Hematopoietic multipotent progenitor cell treated with erythropoietin and hydrocortisone succinate and interleukin-3 and kit ligand, for 4 days (in vitro differentiated cells): ENCODE measurements around the gene SV2A.
"Not testable (repeated sequence)": the region's sequence is repeated elsewhere in the genome, so short reads cannot be mapped to it uniquely, and the experiment has no call there.

ENCODE experiments used
- DNase-seq: peaks from one replicate; pipeline ENCODE4 v3.0.0-alpha.2; 2015

Gene SV2A

GRCh38 chr1:149886121-149886395 is 31.6 kb downstream of the SV2A start:
- not testable (repeated sequence) for DNase-seq

DNA sequence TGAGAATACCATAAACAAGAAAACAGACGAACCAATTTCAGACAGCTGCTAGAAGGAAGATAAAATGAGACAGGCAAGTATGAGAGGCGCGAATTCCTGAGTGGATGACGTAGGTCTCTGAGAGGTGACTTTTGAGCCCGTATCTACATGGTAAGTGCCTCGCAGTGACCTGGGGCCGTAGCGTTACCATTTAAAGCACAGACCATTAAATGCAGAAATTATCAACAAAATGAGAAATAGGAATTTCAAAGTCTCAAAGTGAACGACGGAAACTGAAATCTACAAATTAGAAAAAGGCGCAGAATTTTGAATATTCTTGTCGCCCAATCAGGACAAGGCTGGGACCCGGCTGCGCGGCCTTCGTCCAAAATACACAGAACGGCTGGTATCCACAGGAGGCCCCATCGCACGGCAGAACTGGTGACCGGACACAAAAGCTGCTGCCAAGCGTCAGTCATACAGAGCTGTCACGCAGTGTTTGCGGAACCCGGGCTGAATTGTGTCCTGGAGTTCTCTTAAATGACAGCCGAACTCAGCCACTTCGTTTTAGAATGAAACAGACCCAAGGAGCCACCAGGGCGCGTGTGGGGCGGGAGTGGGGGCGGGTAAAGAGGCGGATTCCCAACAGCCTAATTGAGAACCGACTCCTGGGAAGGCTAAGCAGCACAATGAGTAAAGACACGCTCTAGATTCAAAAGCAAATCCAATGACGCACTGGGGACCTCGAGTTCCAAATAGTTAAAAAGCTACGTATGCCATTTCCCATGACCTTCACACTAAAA is 32.1 kb downstream of the SV2A start:
- peak; percentile 96 for DNase-seq

- DNase-seq = peak; percentile 93
Observed at GRCh38 chr1:149884433-149885338, 33.0 kb downstream of the SV2A start.

- DNase-seq = no peak
Observed at GRCh38 chr1:149883598-149884247, 33.9 kb downstream of the SV2A start.

DNA sequence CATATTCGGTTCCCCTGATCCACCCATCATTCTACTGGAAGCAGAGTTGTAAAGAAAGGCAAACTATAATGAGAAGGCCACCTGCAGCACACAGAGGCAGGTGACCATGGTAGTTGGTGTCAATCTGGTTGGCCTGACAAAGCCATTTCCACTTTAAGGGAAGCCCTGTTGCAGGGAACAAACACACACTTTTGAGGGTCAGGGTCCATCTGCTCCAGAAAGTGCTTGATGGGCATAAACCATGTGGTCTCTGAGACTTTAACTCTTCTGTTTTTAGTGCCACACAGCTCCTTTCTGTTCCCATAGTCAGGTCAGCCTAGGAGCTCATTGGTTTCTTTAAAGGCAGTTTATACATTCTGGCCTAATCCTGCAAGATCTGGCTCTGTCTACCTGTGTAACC is 35.8 kb downstream of the SV2A start:
- no peak for DNase-seq

- DNase-seq = peak; percentile 18
Observed at GRCh38 chr1:149879556-149879955, 38.1 kb downstream of the SV2A start.

- DNase-seq = no peak
Observed at GRCh38 chr1:149877211-149877946, 40.3 kb downstream of the SV2A start.

DNA sequence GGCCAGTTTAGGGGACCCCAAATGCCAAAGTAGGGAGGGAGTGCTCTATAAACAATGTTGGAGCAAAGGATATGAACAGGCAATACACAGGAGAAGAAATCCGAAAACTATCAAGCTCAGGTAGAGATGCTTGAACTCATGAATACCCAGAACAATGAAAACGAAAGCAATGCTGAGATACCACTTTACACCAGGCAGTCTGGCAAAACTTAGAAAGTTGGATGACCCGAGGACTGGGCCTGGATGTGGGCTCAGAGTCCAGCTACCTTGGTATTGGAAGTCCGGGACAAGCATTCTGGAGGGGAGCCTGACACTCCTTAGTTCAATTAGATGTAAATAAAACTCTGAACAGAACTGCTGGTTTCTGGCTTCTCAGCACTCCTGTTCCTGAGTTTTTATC is 44.6 kb downstream of the SV2A start:
- DNase-seq = not testable (repeated sequence)

DNA sequence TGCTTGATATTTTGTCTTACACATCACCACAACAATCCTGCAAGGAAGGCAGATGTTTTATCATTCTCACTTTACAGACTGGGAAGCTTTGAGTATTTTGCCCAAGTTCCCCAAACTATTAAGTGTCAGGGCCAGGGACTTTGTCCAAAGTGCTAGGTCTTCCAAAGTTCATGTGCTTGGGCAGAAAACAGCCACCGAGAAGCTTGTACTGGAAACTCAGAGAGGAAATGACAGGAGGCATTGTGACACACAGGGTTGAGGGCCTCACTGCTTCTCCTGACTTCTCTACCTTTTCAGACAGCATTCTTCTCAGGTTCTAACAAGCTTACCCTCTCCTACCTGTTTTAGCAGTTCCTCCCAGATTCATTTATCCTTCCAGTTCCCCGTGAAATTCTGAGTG is 50.8 kb downstream of the SV2A start:
- DNase-seq = not testable (repeated sequence)

DNA sequence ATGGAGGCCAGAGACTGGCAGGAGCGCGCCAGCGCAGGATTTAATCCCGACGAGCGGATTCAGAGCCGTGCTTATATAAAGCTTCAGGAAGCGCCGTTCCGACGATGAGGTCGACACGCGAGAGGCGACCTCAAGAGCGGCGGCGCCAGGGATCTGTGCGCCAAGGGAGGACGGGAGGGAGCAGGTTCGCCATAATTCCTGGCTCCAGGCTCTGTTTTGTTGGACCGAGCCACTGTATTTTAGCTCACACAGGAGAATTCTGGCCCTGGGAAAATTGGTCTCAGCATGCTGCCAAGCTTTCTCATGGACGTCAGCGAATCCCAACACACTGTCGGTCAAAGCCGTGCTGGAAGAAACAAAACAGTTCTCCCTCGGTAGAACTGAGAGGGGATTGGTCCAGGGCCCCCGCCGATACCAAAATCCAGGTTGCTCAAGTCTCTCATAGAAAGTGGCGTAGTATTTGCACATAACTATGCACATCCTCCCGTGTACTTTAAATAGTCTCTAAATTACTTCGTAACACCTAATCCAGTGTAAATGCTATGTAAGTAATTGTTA is 56.1 kb downstream of the SV2A start:
- not testable (repeated sequence) for DNase-seq

DNA sequence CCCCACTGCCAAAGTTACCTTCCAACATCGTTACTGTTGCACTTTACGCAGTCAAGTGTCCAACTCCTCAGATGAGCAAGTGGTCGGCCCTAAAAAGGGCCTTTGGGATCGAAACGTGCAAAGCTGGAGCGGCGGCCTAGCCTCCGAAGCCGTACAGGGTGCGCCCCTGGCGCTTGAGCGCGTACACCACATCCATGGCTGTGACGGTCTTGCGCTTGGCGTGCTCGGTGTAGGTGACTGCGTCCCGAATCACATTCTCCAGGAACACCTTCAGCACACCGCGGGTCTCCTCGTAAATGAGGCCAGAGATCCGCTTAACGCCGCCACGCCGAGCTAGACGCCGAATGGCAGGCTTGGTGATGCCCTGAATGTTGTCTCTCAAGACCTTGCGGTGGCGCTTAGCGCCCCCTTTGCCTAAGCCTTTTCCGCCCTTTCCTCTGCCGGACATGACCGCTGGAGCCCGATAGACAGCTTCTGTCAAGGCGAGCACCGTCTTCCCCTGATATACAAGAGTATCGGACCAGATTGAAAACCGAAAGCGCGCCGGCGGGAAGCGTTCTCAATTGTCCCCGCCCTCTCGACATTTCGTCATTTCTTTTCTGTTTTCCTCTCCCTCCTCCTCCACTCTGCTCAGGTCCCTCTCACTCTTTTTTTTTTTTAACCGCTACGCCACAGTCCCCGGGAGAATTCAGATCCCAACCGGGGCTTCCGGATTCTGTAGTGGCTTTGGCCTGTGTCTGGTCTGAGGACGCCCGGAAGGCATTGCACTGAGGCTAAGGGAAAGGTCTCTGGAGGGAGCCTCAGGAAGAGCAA is 56.8 kb downstream of the SV2A start:
- not testable (repeated sequence) for DNase-seq

DNA sequence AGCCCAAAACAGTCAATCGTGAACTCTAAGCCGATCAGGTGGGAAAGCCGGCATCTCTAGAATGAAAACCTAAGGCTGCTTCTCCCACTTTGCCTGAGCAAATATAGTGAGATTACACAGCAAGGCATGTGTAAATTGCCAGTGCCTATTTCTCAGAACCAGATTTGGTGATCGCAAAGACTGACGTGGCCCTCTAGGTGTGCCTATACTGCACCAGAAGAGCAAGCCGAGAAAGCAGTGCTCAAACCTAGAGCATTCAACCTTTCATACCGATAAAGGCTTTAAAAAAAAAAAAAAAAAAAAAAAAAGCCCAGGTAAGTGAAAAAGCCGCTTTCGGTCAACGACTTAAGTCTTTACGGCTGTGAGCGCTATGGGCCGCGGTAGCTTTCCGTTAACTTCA is 57.4 kb downstream of the SV2A start:
- not testable (repeated sequence) for DNase-seq
